Peyer's patch (tissue), 4 donors: ENCODE results near the gene TSPOAP1. TPM values are rescaled to one million over a fixed set of nuclear protein-coding genes. Genes with fewer than 3 reads are reported as not detected.

ENCODE experiments used
- DNase-seq, 3 donors: peaks; one replicate each; pipeline ENCODE4 v3.0.0-alpha.2; 2017 to 2019
- H3K27ac ChIP-seq, 4 donors: fragments of 200-600 bp; sonication (generic); one replicate each; pipeline ENCODE4 v1.5.1; 2016 to 2019
- H3K27me3 ChIP-seq, 2 donors: fragments of 200-600 bp; sonication (generic); one replicate each; pipeline ENCODE4 v1.5.1; 2019
- H3K36me3 ChIP-seq, 3 donors: fragments of 200-600 bp; sonication (generic); one replicate each; pipeline ENCODE4 v1.5.1; 2016 to 2019
- H3K4me1 ChIP-seq, 4 donors: fragments of 200-600 bp; sonication (generic); one replicate each; pipeline ENCODE4 v1.5.1; 2016 to 2019
- H3K4me3 ChIP-seq, 4 donors: fragments of 200-600 bp; sonication (generic); 1 replicate in 3 of 4; 2 replicates in 1 of 4; pipeline ENCODE4 v1.5.1; 2016 to 2019; ENCODE audit warnings: mild to moderate bottlenecking in 1 of 4
- H3K9me3 ChIP-seq, 4 donors: fragments of 200-600 bp; sonication (generic); one replicate each; pipeline ENCODE4 v1.5.1; 2016 to 2019; ENCODE audit warnings: mild to moderate bottlenecking in 1 of 4
- CTCF ChIP-seq, 6 experiments: fragments of 450-650 bp in 4 of 6; fragments of 200-600 bp in 2 of 6; sonication (generic) in 1 of 6; IDR thresholded peaks; one replicate each; pipeline ENCODE4 v1.5.1; 2017 to 2019; ENCODE audit warnings: antibody characterized with exemption in 6 of 6, mild to moderate bottlenecking in 3 of 6, moderate library complexity in 1 of 6
- POLR2A ChIP-seq, 2 donors: fragments of 450-650 bp; IDR thresholded peaks; one replicate each; pipeline ENCODE4 v1.5.1; 2017; ENCODE audit warnings: antibody characterized with exemption in 2 of 2, mild to moderate bottlenecking in 2 of 2, moderate library complexity in 2 of 2
- total RNA-seq, 4 donors: library from RNA; depleted of rRNA; stranded (reverse); fragments of >200 nt; gene quantifications; one replicate each; pipeline ENCODE4 v1.1.0, GENCODE V29; 2016

TSPOAP1 gene
- total RNA-seq, 4 donors from 2014 or later = 9.1 to 11.9 (median 10.4) TPM

- DNase-seq = no peak
- Histone ChIP-seq H3K4me1 (peaks cover 0 to 58% (median 8%) of the 10 kb centered on the region in 4 donors), H3K36me3 (no peaks in the 10 kb centered on the region), H3K27ac (peak overlapping the region in 2 of 4 donors; percentile 65 to 66), H3K4me3 (no peak overlapping the region), H3K9me3 (no peaks in the 10 kb centered on the region), H3K27me3 (no peaks in the 10 kb centered on the region)
- TF ChIP-seq POLR2A (IDR thresholded peaks at IDR 0.05) (no peak), CTCF (IDR thresholded peaks at IDR 0.05) (no peak)
These were observed 41.7 kb upstream of the TSPOAP1 start for GRCh38 chr17:58370309-58370708.

- Histone ChIP-seq H3K27me3 (no peaks in the 10 kb centered on the region), H3K36me3 (no peaks in the 10 kb centered on the region), H3K4me3 (no peak overlapping the region), H3K9me3 (no peaks in the 10 kb centered on the region), H3K4me1 (peaks cover 0 to 58% (median 8%) of the 10 kb centered on the region in 4 donors), H3K27ac (peak overlapping the region in 3 of 4 donors; percentile 53 to 89 (median 66))
- no peak for TF ChIP-seq POLR2A (IDR thresholded peaks at IDR 0.05)
- no peak for TF ChIP-seq CTCF (IDR thresholded peaks at IDR 0.05)
- peak in 1 of 3 donors; percentile 75 for DNase-seq
These were observed 40.8 kb upstream of the TSPOAP1 start for GRCh38 chr17:58369214-58370031.

- Histone ChIP-seq H3K4me1 (peaks cover 0 to 63% (median 10%) of the 10 kb centered on the region in 4 donors), H3K4me3 (no peak overlapping the region), H3K9me3 (no peaks in the 10 kb centered on the region), H3K27ac (peak overlapping the region in 3 of 4 donors; percentile 53 to 89 (median 66)), H3K27me3 (no peaks in the 10 kb centered on the region), H3K36me3 (no peaks in the 10 kb centered on the region)
- TF ChIP-seq POLR2A (IDR thresholded peaks at IDR 0.05) (no peak), CTCF (IDR thresholded peaks at IDR 0.05) (no peak)
- peak in 2 of 3 donors; percentile 31 to 62 for DNase-seq
These were observed 40.2 kb upstream of the TSPOAP1 start for GRCh38 chr17:58368860-58369213.

- no peak overlapping the region for H3K4me3 ChIP-seq
- H3K27me3 ChIP-seq = no peaks in the 10 kb centered on the region
- H3K4me1 ChIP-seq = peaks cover 0 to 75% (median 11%) of the 10 kb centered on the region in 4 donors
- no peaks in the 10 kb centered on the region for H3K9me3 ChIP-seq
- H3K36me3 ChIP-seq = peaks cover 0 to 8% (median 0%) of the 10 kb centered on the region in 3 donors
- H3K27ac ChIP-seq = peak overlapping the region in 2 of 4 donors; percentile 74 to 79
- DNase-seq = no peak
- TF ChIP-seq POLR2A (IDR thresholded peaks at IDR 0.05) (no peak), CTCF (IDR thresholded peaks at IDR 0.05) (no peak)
These were observed 38.9 kb upstream of the TSPOAP1 start for GRCh38 chr17:58367461-58367860.

- H3K27ac ChIP-seq = peak overlapping the region in 3 of 4 donors; percentile 66 to 87 (median 79)
- no peaks in the 10 kb centered on the region for H3K27me3 ChIP-seq
- peaks cover 0 to 11% (median 0%) of the 10 kb centered on the region in 3 donors for H3K36me3 ChIP-seq
- no peak for TF ChIP-seq CTCF (IDR thresholded peaks at IDR 0.05)
- H3K9me3 ChIP-seq = no peaks in the 10 kb centered on the region
- no peak overlapping the region for H3K4me3 ChIP-seq
- DNase-seq = no peak
- H3K4me1 ChIP-seq = peaks cover 0 to 72% (median 11%) of the 10 kb centered on the region in 4 donors
These were observed 37.5 kb upstream of the TSPOAP1 start for GRCh38 chr17:58365980-58366595.
